ENCODE data around the gene FNBP1.
"Not testable (repeated sequence)": the region's sequence is repeated elsewhere in the genome, so short reads cannot be mapped to it uniquely, and the experiment has no call there.

FNBP1 gene

DNA sequence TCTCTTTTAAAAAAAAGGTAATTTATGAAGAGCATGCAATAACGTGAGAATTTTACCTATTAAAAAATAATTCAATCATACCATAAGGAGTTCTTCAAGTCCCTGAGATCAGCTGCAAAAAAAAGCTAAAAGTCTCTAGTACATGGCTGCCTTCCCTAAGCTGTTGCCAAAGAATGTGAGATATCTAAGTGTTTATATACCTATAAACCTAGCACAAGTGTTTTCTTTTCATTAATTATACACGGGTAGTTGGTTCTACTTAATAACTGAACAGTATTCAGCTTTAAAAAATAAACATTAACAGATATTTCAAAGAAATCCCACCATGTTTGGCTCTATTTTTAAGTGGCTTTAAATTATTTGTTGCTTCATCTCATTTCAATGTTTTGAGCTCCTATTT, 25.9 kb downstream of the FNBP1 start:
- peak; percentile 81 for DNase-seq (ENCODE audit: low read depth)
- H3K4me3 ChIP-seq (ENCODE audit: low read depth, low read length): no peak overlapping the region
- in situ Hi-C loops (cut with HindIII; ENCODE audit: low sequenced_read_pairs): no loop called here

DNA sequence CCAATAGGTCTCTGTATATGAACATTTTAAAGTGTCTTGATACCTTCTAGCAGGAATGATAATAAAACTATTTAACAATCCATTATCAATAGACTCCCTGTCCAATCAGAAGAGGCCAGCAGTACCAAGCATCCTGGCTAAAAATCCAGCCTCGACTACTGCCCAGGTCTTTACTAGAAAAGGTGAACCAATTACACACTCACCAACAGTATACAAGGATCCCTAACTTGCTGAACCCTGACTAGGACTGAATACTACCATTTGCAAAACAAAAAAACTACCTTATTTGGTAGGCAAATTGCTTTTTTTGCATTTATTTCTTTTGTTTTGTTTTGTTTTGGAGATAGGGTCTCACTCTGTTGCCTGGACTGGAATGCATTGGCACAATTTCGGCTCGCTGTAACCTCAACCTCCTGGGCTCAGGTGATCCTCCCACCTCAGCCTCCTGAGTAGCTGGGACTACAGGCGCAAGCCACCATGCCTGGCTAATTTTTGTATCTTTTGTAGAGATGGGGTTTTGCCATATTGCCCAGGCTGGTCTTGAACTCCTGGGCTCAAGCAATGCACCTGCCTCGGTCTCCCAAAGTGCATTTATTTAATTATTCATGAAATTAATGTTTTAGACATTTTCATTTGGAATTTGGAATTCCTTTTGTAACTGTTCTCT, 27.5 kb downstream of the FNBP1 start:
- in situ Hi-C loops (cut with HindIII; ENCODE audit: low sequenced_read_pairs): no loop called here

More for the DNA sequence above, 25.9 kb downstream of the FNBP1 start:
- TF ChIP-seq, protein P1, sequence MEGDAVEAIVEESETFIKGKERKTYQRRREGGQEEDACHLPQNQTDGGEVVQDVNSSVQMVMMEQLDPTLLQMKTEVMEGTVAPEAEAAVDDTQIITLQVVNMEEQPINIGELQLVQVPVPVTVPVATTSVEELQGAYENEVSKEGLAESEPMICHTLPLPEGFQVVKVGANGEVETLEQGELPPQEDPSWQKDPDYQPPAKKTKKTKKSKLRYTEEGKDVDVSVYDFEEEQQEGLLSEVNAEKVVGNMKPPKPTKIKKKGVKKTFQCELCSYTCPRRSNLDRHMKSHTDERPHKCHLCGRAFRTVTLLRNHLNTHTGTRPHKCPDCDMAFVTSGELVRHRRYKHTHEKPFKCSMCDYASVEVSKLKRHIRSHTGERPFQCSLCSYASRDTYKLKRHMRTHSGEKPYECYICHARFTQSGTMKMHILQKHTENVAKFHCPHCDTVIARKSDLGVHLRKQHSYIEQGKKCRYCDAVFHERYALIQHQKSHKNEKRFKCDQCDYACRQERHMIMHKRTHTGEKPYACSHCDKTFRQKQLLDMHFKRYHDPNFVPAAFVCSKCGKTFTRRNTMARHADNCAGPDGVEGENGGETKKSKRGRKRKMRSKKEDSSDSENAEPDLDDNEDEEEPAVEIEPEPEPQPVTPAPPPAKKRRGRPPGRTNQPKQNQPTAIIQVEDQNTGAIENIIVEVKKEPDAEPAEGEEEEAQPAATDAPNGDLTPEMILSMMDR (IDR thresholded peaks at IDR 0.05; ENCODE audit: low read depth, low read length, missing control alignments): no peak

DNA sequence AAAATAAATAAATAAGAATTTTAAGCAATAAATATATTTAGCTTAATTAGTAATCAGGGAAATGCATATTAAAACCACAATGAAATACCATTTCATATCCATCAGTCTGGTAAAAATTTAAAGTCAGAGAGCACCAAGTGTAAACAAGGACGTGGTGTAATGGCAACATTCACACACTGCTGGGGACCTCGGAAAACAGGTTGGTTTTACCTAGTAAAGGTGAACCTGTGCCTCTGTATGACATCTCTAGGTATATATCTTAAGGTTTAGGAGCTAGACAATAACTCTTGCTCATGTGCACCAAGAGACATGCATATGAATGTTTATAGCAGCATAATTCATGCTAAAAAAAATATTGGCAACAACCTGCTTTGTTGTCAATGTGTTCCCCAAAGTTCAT, 29.7 kb downstream of the FNBP1 start:
- TF ChIP-seq, protein P1 (IDR thresholded peaks at IDR 0.05; ENCODE audit: low read depth, low read length, missing control alignments): no peak
- DNase-seq (ENCODE audit: low read depth): no peak
- H3K4me3 ChIP-seq (ENCODE audit: low read depth, low read length): no peak overlapping the region
- in situ Hi-C loops (cut with HindIII; ENCODE audit: low sequenced_read_pairs): no loop called here

More for the DNA sequence above, 27.5 kb downstream of the FNBP1 start:
- no peak for DNase-seq (ENCODE audit: low read depth)
- H3K4me3 ChIP-seq (ENCODE audit: low read depth, low read length): no peak overlapping the region
- TF ChIP-seq, protein P1 (IDR thresholded peaks at IDR 0.05; ENCODE audit: low read depth, low read length, missing control alignments): no peak

DNA sequence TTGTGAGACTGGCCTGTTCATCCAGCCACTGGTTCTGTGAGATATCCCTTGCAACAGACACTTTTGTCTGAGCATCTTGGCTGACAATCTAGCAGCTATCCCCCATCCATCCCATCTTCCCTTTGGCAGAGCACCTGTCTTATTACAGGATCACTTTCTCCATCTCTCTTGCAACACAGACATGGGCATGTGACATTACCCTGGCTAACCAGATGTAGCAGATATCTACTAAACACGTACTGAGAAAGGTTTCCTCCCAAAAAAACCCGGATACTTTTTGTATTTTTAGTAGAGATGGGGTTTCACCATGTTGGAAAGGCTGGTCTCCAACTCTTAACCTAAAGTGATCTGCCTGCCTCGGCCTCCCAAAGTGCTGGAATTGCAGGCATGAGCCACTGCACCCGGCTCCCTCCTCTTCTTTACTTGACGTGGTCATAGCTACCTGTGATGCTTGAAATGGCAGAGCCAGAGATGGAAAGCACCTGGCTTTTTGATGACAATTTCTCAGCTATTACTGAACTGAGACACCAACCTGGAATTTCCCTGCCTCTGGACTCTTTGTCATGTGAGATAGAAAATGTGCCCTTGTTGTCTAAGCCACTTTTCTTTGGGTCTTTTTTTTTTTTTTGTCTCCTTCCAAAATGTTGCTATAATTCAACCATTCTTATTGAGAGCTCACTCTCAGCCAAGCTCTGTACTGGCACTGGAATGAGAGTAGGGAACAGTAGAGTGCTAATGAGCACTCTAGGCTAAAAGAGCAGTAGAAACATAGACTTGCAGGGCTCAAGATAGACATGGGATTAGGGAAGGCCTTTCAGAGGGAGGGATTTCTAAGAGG, 32.6 kb downstream of the FNBP1 start:
- TF ChIP-seq, protein P1 (IDR thresholded peaks at IDR 0.05; ENCODE audit: low read depth, low read length, missing control alignments): no peak
- no peak overlapping the region for H3K4me3 ChIP-seq (ENCODE audit: low read depth, low read length)
- in situ Hi-C loops (cut with HindIII; ENCODE audit: low sequenced_read_pairs): no loop called here
- no peak for DNase-seq (ENCODE audit: low read depth)

DNA sequence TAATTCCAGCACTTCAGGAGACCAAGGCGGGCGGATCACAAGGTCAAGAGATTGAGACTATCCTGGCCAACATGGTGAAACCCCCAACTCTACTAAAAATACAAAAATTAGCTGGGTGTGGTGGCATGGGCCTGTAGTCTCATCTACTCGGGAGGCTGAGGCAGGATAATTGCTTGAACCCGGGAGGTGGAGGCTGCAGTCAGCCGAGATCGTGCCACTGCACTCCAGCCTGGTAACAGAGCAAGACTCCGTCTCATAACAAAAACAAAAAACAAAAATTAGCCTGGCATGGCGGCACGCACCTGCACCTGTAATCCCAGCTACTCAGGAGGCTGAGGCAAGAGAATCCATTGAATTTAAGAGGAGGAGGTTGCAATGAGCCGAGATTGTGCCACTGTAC, 33.4 kb downstream of the FNBP1 start:
- in situ Hi-C loops (cut with HindIII; ENCODE audit: low sequenced_read_pairs); H3K4me3 ChIP-seq (ENCODE audit: low read depth, low read length); DNase-seq (ENCODE audit: low read depth): not testable (repeated sequence)

DNA sequence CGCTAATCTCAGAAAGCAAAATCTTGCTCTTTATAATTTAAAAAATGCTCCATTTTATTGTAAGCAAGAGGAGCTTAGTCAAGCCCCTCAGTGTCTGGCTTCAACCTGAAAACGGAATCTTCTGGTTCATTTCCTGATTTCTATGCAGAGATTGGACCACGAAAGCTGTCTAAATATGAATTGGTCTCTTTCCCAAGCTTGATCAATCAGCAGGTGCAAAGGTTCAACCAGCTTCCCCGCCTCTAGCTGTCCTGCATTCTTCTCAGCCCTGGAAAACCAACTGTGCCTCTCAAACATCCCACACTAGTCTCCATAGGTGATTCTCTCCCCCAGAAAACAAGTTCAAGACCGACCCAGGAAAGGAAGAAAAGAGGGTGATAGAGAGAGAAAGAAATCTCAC, 34.5 kb downstream of the FNBP1 start:
- TF ChIP-seq, protein P1 (IDR thresholded peaks at IDR 0.05; ENCODE audit: low read depth, low read length, missing control alignments): no peak
- DNase-seq (ENCODE audit: low read depth): no peak
- no peak overlapping the region for H3K4me3 ChIP-seq (ENCODE audit: low read depth, low read length)
- in situ Hi-C loops (cut with HindIII; ENCODE audit: low sequenced_read_pairs): no loop called here

DNA sequence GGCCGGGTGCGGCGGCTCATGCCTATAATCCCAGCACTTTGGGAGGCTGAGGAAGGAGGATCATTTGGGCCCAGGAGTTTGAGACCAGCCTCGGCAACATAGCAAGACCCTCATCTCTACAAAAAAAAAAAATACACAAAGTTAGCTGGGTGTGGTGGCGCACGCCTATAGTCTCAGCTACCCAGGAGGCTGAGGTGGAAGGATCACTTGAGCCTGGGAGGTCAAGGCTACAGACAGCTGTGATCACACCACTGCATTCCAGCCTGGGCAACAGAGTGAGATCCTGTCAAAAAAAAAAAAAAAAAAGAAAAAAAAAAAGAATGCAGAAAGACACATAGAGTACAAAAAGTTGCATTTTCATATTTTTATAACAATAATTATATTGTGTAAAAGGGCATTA, 36.0 kb downstream of the FNBP1 start:
- H3K4me3 ChIP-seq (ENCODE audit: low read depth, low read length); in situ Hi-C loops (cut with HindIII; ENCODE audit: low sequenced_read_pairs); DNase-seq (ENCODE audit: low read depth): not testable (repeated sequence)
